ENCODE data around the gene OCA2. TPM values are rescaled to one million over a fixed set of nuclear protein-coding genes. Genes with fewer than 3 reads are reported as not detected.

The OCA2 gene
- total and polyA plus RNA-seq, 2 of the 8 experiments (the other 6 are each of a cell fraction or from before 2014, with no cell fraction given), result 0.20 TPM

DNA sequence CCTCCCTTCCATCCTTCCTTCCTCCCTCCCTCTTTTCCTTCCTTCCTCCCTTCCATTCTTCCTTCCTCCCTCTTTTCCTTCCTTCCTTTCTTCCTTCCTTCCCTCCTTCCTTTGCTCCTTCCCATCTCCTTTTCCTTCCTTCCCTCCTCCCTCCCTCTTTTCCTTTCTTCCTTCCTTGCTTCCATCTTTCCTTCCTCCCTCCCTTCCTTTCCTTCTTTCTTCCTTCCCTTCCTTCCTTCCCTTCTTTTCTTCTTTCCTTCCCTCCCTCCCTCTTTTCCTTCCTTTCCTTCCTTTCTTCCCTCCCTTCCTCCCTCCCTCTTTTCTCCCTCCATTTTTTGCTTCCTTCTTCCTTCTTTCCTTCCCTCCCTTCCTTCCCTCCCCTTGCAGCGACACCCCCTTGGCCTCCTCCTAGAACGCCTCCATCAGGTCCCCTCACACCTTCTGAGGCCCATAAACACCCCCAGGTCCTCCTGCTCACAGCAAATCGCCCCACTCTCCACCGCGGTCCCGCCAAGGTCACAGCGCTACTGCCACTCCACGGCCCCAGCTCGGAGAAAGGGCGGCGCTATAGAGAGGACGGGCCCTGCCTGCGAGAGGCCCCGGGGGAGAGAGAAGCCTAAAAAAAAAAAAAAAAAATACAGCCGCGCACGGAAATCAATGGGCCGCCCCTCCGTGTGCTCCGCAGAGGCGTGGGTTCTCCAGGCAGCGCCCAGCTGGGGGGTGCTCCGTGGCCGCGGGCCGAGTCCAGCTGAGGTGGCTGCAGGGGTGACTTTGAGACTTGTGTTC is 328.2 kb downstream of the OCA2 start:
- no peak overlapping the region for H3K27ac ChIP-seq (ENCODE audit: low read depth, low read length)
- H2AK5ac ChIP-seq (ENCODE audit: low read depth, low read length), result peak overlapping the region; percentile 75; the same call in 1 of the 2 replicates
- H4K5ac ChIP-seq (ENCODE audit: insufficient read length, low read depth, low read length), result no peak overlapping the region
- H4K91ac ChIP-seq (replicated peaks; ENCODE audit: insufficient read length, low read length), result no peak overlapping the region
- no peak overlapping the region for H3K18ac ChIP-seq (ENCODE audit: extremely low read depth, low read length)
- no peak overlapping the region for H2BK5ac ChIP-seq (ENCODE audit: low read depth, low read length)
- H3K4me2 ChIP-seq (ENCODE audit: insufficient read depth in 1 of 2, low read depth in 2 of 2, low read length in 2 of 2), result no peak overlapping the region
- 0 out of 2 replicates have a peak overlapping the region, but pooled peaks have one; percentile 61 for H4K8ac ChIP-seq (ENCODE audit: extremely low read depth, insufficient read depth, low read length)
- no peaks in the 10 kb centered on the region for H3K27me3 ChIP-seq (replicated peaks in 1 of 4; ENCODE audit: control insufficient read depth in 3 of 4, extremely low read depth in 1 of 4, insufficient read depth in 3 of 4, low read length in 3 of 4)
- H3K4ac ChIP-seq (replicated peaks; ENCODE audit: insufficient read length, low read depth, low read length), result no peak overlapping the region
- ChIA-PET POLR2A (ENCODE audit: partially characterized antibody) (no interaction called here), CTCF (ENCODE audit: partially characterized antibody) (interaction anchor here (0.6 to 1.1 kb wide), 2 partner anchors 80 to 1407 kb away, joined by 3 to 4 read pairs; no protein-coding TSS in a partner anchor)
- no peak overlapping the region for H2BK20ac ChIP-seq (ENCODE audit: low read length)
- H2BK12ac ChIP-seq (ENCODE audit: low read depth, low read length), result 0 out of 2 replicates have a peak overlapping the region, but pooled peaks have one; percentile 68
- no peak overlapping the region for H2BK15ac ChIP-seq (ENCODE audit: low read length)
- H3K23ac ChIP-seq (ENCODE audit: insufficient read length), result no peak overlapping the region
- no peak overlapping the region for H3K4me3 ChIP-seq (ENCODE audit: extremely low read depth in 1 of 4, insufficient read depth in 2 of 4, low read depth in 3 of 4, low read length in 4 of 4)
- FAIRE-seq, result no peak
- H3K36me3 ChIP-seq (ENCODE audit: control insufficient read depth in 2 of 4, insufficient read depth in 4 of 4, low read length in 3 of 4), result no peaks in the 10 kb centered on the region
- H3K14ac ChIP-seq (ENCODE audit: insufficient read length), result no peak overlapping the region
- H4K20me1 ChIP-seq (replicated peaks in 1 of 2; ENCODE audit: control insufficient read depth in 1 of 2, insufficient read depth in 2 of 2, low read length in 2 of 2), result no peaks in the 10 kb centered on the region
- H3K9ac ChIP-seq (replicated peaks in 1 of 4; ENCODE audit: extremely low read depth in 1 of 4, low read depth in 3 of 4, low read length in 3 of 4), result no peak overlapping the region
- H3K23me2 ChIP-seq (ENCODE audit: low read depth, low read length), result no peaks in the 10 kb centered on the region
- no peak overlapping the region for H3K56ac ChIP-seq (replicated peaks; ENCODE audit: insufficient read length, low read depth, low read length)
- peaks cover 2 to 5% (median 2%) of the 10 kb centered on the region in 4 experiments; a peak in 6 of 7 replicates for H3K4me1 ChIP-seq (replicated peaks in 1 of 4; ENCODE audit: control insufficient read depth in 3 of 4, insufficient read depth in 4 of 4, low read length in 3 of 4)
- WGBS, 2 experiments (ENCODE audit: extremely low coverage in 1 of 2, insufficient coverage in 1 of 2, insufficient read length in 1 of 2, insufficient replicate concordance in 2 of 2, low coverage in 1 of 2, low lambda C conversion rate in 2 of 2, missing lambda C conversion rate in 1 of 2), result 93% methylated on average over 20 of the region's 26 CpGs; no CpG with 5 or more reads in 1 of the 2 experiments
- DNase-seq (ENCODE audit: low read depth in 1 of 2, low spot score in 2 of 2), result no peak
- H2AFZ ChIP-seq (ENCODE audit: low read length), result no peak overlapping the region
- H3K79me1 ChIP-seq (ENCODE audit: low read depth, low read length), result no peaks in the 10 kb centered on the region
- H2BK120ac ChIP-seq (replicated peaks; ENCODE audit: low read depth, low read length), result no peak overlapping the region
- H3K79me2 ChIP-seq (ENCODE audit: control insufficient read depth in 1 of 2, insufficient read depth in 2 of 2, low read length in 2 of 2), result no peaks in the 10 kb centered on the region
- H3K9me3 ChIP-seq (ENCODE audit: insufficient read depth in 2 of 2, low read depth in 1 of 2, low read length in 1 of 2), result peaks cover 7 to 10% of the 10 kb centered on the region in 2 experiments; a peak in 3 of 4 replicates
- TF ChIP-seq KDM4A (IDR thresholded peaks at IDR 0.05; ENCODE audit: low read depth, low read length, severe bottlenecking), result no peak
- no peak for TF ChIP-seq POU5F1 (IDR thresholded peaks at IDR 0.05; ENCODE audit: low read depth, low read length)
- no peak for TF ChIP-seq JUN (IDR thresholded peaks at IDR 0.05; ENCODE audit: low read depth, low read length)
- no peak for TF ChIP-seq SIX5 (IDR thresholded peaks at IDR 0.05; ENCODE audit: low read depth, low read length)
- no peak for TF ChIP-seq CEBPB (IDR thresholded peaks at IDR 0.05; ENCODE audit: low read depth, low read length)
- TF ChIP-seq CREB1 (IDR thresholded peaks at IDR 0.05), result no peak
- no peak for TF ChIP-seq NANOG (IDR thresholded peaks at IDR 0.05; ENCODE audit: insufficient read depth, low read depth, low read length, poor library complexity, severe bottlenecking)
- TF ChIP-seq EGR1 (IDR thresholded peaks at IDR 0.05; ENCODE audit: borderline replicate concordance, low read depth, low read length), result no peak
- no peak for TF ChIP-seq MAFK (IDR thresholded peaks at IDR 0.05; ENCODE audit: low read depth, low read length)
- no peak for TF ChIP-seq GABPA (IDR thresholded peaks at IDR 0.05; ENCODE audit: borderline replicate concordance, insufficient read depth, low read length)
- TF ChIP-seq CBX5 (IDR thresholded peaks at IDR 0.05; ENCODE audit: low read depth, low read length), result no peak
- TF ChIP-seq, protein P1, sequence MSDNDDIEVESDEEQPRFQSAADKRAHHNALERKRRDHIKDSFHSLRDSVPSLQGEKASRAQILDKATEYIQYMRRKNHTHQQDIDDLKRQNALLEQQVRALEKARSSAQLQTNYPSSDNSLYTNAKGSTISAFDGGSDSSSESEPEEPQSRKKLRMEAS (IDR thresholded peaks at IDR 0.05), result no peak
- TF ChIP-seq JUND (IDR thresholded peaks at IDR 0.05; ENCODE audit: low read length), result no peak

Data from H1 (cell line).